NCI-H774 (cell line): ENCODE data around the gene ROBO1.
"Not testable (repeated sequence)": the region's sequence is repeated elsewhere in the genome, so short reads cannot be mapped to it uniquely, and the experiment has no call there.

Source experiments
- DNase-seq: peaks from one replicate; lab custom pipeline; 2025; lab: John Stamatoyannopoulos, UW

ROBO1 gene

GRCh38 chr3:78798266-78798832, 969.4 kb downstream of the ROBO1 start:
- DNase-seq, result no peak

- no peak for DNase-seq
Measured at GRCh38 chr3:78794431-78794830, 973.4 kb downstream of the ROBO1 start.

GRCh38 chr3:78792733-78793132, 975.1 kb downstream of the ROBO1 start:
- no peak for DNase-seq

GRCh38 chr3:78792212-78792611, 975.6 kb downstream of the ROBO1 start:
- DNase-seq, result no peak

GRCh38 chr3:78791753-78792152, 976.0 kb downstream of the ROBO1 start:
- no peak for DNase-seq

GRCh38 chr3:78788839-78789238, 979.0 kb downstream of the ROBO1 start:
- no peak for DNase-seq

GRCh38 chr3:78785004-78785403, 982.8 kb downstream of the ROBO1 start:
- no peak for DNase-seq

GRCh38 chr3:78781351-78781750, 986.4 kb downstream of the ROBO1 start:
- no peak for DNase-seq

GRCh38 chr3:78765671-78766485, 1001.9 kb downstream of the ROBO1 start:
- peak; percentile 11 for DNase-seq

- DNase-seq, result no peak
Measured at GRCh38 chr3:78764634-78765033, 1003.2 kb downstream of the ROBO1 start.

GRCh38 chr3:78762121-78762520, 1005.7 kb downstream of the ROBO1 start:
- DNase-seq, result no peak

- no peak for DNase-seq
Measured at GRCh38 chr3:78761126-78761525, 1006.7 kb downstream of the ROBO1 start.

GRCh38 chr3:78757731-78758130, 1010.1 kb downstream of the ROBO1 start:
- DNase-seq, result no peak

- DNase-seq, result no peak
Measured at GRCh38 chr3:78754066-78754743, 1013.6 kb downstream of the ROBO1 start.

- no peak for DNase-seq
Measured at GRCh38 chr3:78751266-78751665, 1016.5 kb downstream of the ROBO1 start.

- not testable (repeated sequence) for DNase-seq
Measured at GRCh38 chr3:78750291-78750690, 1017.5 kb downstream of the ROBO1 start.

GRCh38 chr3:78749056-78749455, 1018.7 kb downstream of the ROBO1 start:
- DNase-seq, result no peak

GRCh38 chr3:78745847-78746246, 1022.0 kb downstream of the ROBO1 start:
- DNase-seq, result no peak

- no peak for DNase-seq
Measured at GRCh38 chr3:78742491-78742890, 1025.3 kb downstream of the ROBO1 start.

GRCh38 chr3:78742041-78742440, 1025.8 kb downstream of the ROBO1 start:
- DNase-seq, result no peak

GRCh38 chr3:78741066-78741645, 1026.6 kb downstream of the ROBO1 start:
- DNase-seq, result no peak

GRCh38 chr3:78738833-78739232, 1029.0 kb downstream of the ROBO1 start:
- no peak for DNase-seq

- DNase-seq, result no peak
Measured at GRCh38 chr3:78737988-78738387, 1029.8 kb downstream of the ROBO1 start.
